GM18867 (cell line): ENCODE results near the gene ARRDC5.
"Not testable (repeated sequence)": the region's sequence is repeated elsewhere in the genome, so short reads cannot be mapped to it uniquely, and the experiment has no call there.

Experiments used
- ATAC-seq: cut with Tn5 transposase; IDR thresholded peaks from one replicate; pipeline ENCODE4 v1.9.1; 2021; ENCODE audit warnings: mild to moderate bottlenecking, moderate library complexity; ENCODE audit not compliant: unreplicated experiment

Gene ARRDC5

GRCh38 chr19:4871711-4872110 lies 31.0 kb downstream of the ARRDC5 start:
- no peak for ATAC-seq

- no peak for ATAC-seq
Measured at GRCh38 chr19:4870025-4870700, 32.5 kb downstream of the ARRDC5 start.

GRCh38 chr19:4868286-4868834 lies 34.3 kb downstream of the ARRDC5 start:
- no peak for ATAC-seq

- ATAC-seq = peak; percentile 79
Measured at GRCh38 chr19:4867534-4868285, 35.0 kb downstream of the ARRDC5 start, which contains the start of gene PLIN3. Gene PLIN3, minus strand, starts transcription at chr19:4867667. Its CDS starts 6,273 bp downstream, at chr19:4861394.

GRCh38 chr19:4866595-4867424 lies 35.9 kb downstream of the ARRDC5 start:
- ATAC-seq = peak; percentile 17

- no peak for ATAC-seq
Measured at GRCh38 chr19:4861147-4861546, 41.5 kb downstream of the ARRDC5 start.

- ATAC-seq = no peak
Measured at GRCh38 chr19:4859697-4860096, 43.0 kb downstream of the ARRDC5 start.

GRCh38 chr19:4856468-4856867 lies 46.2 kb downstream of the ARRDC5 start:
- not testable (repeated sequence) for ATAC-seq

GRCh38 chr19:4853506-4853905 lies 49.2 kb downstream of the ARRDC5 start:
- not testable (repeated sequence) for ATAC-seq

- ATAC-seq = no peak
Measured at GRCh38 chr19:4852484-4852883, 50.2 kb downstream of the ARRDC5 start.

GRCh38 chr19:4851551-4852290 lies 51.0 kb downstream of the ARRDC5 start:
- no peak for ATAC-seq

- no peak for ATAC-seq
Measured at GRCh38 chr19:4849019-4849418, 53.7 kb downstream of the ARRDC5 start.

GRCh38 chr19:4847190-4847973 lies 55.3 kb downstream of the ARRDC5 start:
- ATAC-seq = no peak

- not testable (repeated sequence) for ATAC-seq
Measured at GRCh38 chr19:4845975-4846374, 56.7 kb downstream of the ARRDC5 start.

- ATAC-seq = no peak
Measured at GRCh38 chr19:4844348-4845179, 58.1 kb downstream of the ARRDC5 start.

- ATAC-seq = no peak
Measured at GRCh38 chr19:4843647-4843965, 59.1 kb downstream of the ARRDC5 start.
